Adrenal gland (tissue), 12 donors: ENCODE data around the gene BROX. TPM values are rescaled to one million over a fixed set of nuclear protein-coding genes. Genes with fewer than 3 reads are reported as not detected.
A peak's percentile ranks its signal among the peaks of the same experiment; 100 is the strongest.

ENCODE experiments used
- DNase-seq, 7 donors: peaks; one replicate each; pipeline ENCODE4 v3.0.0-alpha.2; 2019 to 2020
- H3K27ac ChIP-seq, 5 donors: fragments of 200-600 bp; sonication (generic) in 4 of 5; 1 replicate in 3 of 5; 2 replicates in 2 of 5; pipeline versions ENCODE4 v1.5.1 to v1.8.0; 2016 to 2020; ENCODE audit warnings: mild to moderate bottlenecking in 1 of 5
- H3K27me3 ChIP-seq: fragments of 200-600 bp; 2 replicates; pipeline ENCODE4 v1.8.0; 2021
- H3K36me3 ChIP-seq, 2 donors: fragments of 200-600 bp; replicated peaks in 1 of 2; 1 replicate in 1 of 2; 2 replicates in 1 of 2; pipeline versions ENCODE4 v1.5.1 to v1.8.0; 2018 to 2022
- H3K4me1 ChIP-seq, 2 donors: fragments of 200-600 bp; replicated peaks in 1 of 2; 1 replicate in 1 of 2; 2 replicates in 1 of 2; pipeline versions ENCODE4 v1.5.1 to v1.8.0; 2018 to 2021
- H3K4me3 ChIP-seq, 4 donors: fragments of 200-600 bp; sonication (generic) in 3 of 4; one replicate each; pipeline ENCODE4 v1.5.1; 2016 to 2018
- H3K9me3 ChIP-seq, 3 donors: fragments of 200-600 bp; sonication (generic) in 1 of 3; replicated peaks in 1 of 3; 1 replicate in 2 of 3; 2 replicates in 1 of 3; pipeline versions ENCODE4 v1.5.1 to v1.8.0; 2016 to 2021
- POLR2A ChIP-seq, 2 donors: fragments of 450-650 bp; IDR thresholded peaks; one replicate each; pipeline ENCODE4 v1.6.1; 2017; ENCODE audit warnings: antibody characterized with exemption in 2 of 2, mild to moderate bottlenecking in 2 of 2, moderate library complexity in 1 of 2
- WGBS, 4 donors: extraction: QIAGEN DNeasy Blood & Tissue Kit in 2 of 4; methylation state at CpG; one replicate each; pipeline versions ENCODE4 v1.1.5 to v1.1.7; 2013 to 2017; 5-methylcytosine and 5-hydroxymethylcytosine counted together
- intact Hi-C, 2 donors: fragments of 100-400 bp; cut with DNase I; formaldehyde crosslinking; loops; one replicate each; pipeline versions ENCODE4 v1.14.1 to v1.15.0; 2022 to 2023
- polyA plus RNA-seq, 3 donors: library from polyadenylated mRNA; stranded (reverse); fragments of 200-250 nt in 2 of 3; fragments of 350-450 nt in 1 of 3; fragmentation: Illumina TruSeq in 1 of 3; extraction: RNeasy Lipid Tissue Mini Kit (QIAGEN cat#74804) in 1 of 3; gene quantifications; one replicate each; pipeline ENCODE4 v1.2.3, GENCODE V29; 2013 to 2014
- total RNA-seq, 9 donors: library from RNA; depleted of rRNA in 4 of 9; stranded (reverse); fragments of >200 nt in 4 of 9; fragments of 120-200 nt in 1 of 9; fragmentation: NEBNext Ultra II Directional in 1 of 9; extraction: Animal tissue kit (Norgen Biotek cat#: 25700) in 1 of 9; gene quantifications; one replicate each; pipeline versions ENCODE4 v1.1.0 to v1.2.4, GENCODE V29; 2013 to 2023
- TF ChIP-seq, protein P1 (sequence below), 6 experiments: fragments of 450-650 bp in 4 of 6; fragments of 200-600 bp in 2 of 6; sonication (generic) in 1 of 6; IDR thresholded peaks; 1 replicate in 5 of 6; 2 replicates in 1 of 6; pipeline versions ENCODE4 v1.5.1 to v1.8.0; 2016 to 2021; ENCODE audit warnings: antibody characterized with exemption in 6 of 6, mild to moderate bottlenecking in 2 of 6, moderate library complexity in 1 of 6
- donor health status: healthy with polysubstance abuse.
- donor health status: Bipolar disorder and iron deficiency.
- donor health status: DM: yes; HTN: yes; CAD: no.
- donor health status: DM: no; HTN: no; CAD: no.
- donor health status: DM: no; HTN: no; CAD: no.
- donor health status: DM: yes; HTN: yes; CAD: no.

Gene BROX
- total and polyA plus RNA-seq, 12 donors: 14.1 to 81.3 (median 41.3) TPM

DNA sequence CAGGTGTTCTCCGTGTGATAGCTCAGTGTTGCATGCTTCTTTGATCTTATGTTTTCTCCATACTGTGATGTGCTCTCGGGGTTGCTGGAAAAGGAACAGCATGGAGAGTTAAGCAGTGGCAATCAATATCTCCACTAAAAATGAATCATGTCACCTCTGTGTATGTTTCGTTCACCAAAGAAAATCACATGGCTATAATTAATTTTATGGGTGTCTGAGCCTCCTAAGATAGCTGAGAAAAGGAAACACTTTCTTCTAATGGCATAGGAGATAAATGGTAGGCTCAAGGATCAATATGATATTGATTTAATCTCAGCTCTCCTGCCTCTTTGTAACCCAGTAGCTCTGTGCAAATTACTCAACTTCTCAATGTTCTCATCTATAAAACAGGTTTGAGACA is 38.9 kb downstream of the BROX start:
- Histone ChIP-seq H3K4me1 (peaks cover 0 to 6% of the 10 kb centered on the region in 2 donors), H3K36me3 (no peaks in the 10 kb centered on the region), H3K27ac (no peak overlapping the region), H3K9me3 (no peaks in the 10 kb centered on the region), H3K27me3 (no peaks in the 10 kb centered on the region), H3K4me3 (no peak overlapping the region)
- WGBS, 4 donors: 78 to 87% (median 80%) methylated on average over 3 of the region's 3 CpGs
- intact Hi-C loops: no loop called here
- no peak for DNase-seq
- no peak for TF ChIP-seq POLR2A (IDR thresholded peaks at IDR 0.05)
- TF ChIP-seq, protein P1, sequence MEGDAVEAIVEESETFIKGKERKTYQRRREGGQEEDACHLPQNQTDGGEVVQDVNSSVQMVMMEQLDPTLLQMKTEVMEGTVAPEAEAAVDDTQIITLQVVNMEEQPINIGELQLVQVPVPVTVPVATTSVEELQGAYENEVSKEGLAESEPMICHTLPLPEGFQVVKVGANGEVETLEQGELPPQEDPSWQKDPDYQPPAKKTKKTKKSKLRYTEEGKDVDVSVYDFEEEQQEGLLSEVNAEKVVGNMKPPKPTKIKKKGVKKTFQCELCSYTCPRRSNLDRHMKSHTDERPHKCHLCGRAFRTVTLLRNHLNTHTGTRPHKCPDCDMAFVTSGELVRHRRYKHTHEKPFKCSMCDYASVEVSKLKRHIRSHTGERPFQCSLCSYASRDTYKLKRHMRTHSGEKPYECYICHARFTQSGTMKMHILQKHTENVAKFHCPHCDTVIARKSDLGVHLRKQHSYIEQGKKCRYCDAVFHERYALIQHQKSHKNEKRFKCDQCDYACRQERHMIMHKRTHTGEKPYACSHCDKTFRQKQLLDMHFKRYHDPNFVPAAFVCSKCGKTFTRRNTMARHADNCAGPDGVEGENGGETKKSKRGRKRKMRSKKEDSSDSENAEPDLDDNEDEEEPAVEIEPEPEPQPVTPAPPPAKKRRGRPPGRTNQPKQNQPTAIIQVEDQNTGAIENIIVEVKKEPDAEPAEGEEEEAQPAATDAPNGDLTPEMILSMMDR (IDR thresholded peaks at IDR 0.05): no peak

DNA sequence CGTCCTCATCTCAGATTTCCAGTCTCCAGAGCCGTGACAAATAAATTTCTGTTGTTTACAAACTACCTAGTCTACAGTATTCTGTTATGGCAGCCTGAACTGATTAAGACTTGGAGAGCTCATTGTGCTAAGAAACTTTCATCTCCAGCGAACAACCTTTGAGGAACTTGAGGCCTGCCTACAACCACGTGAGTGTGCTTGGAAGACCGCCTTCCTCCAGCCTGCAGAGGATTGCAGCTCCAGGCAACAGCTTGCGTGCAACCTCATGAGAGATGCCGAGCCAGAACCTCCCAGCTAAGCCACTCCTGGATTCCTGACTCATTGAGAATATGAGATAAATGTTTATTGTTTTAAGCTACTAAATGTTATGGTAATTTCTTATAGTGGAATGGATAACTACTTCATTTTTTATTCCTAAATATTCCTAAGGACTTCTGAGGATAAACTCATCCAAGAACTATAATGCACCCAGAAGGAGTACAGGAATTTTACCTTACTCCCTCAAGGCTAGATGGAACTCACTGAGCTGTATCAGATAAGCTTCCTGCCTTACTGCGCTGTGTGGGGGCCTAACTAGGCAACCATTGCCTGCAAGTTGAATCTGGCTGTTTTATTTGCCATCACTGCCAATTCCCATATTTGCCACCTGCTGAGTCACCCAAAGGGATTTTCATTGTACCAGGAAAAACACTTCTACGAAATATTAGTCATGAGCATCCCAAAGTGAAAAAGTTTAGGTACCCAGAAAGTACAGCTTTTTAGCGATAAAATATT is 42.2 kb downstream of the BROX start:
- no peak for TF ChIP-seq POLR2A (IDR thresholded peaks at IDR 0.05)
- TF ChIP-seq, protein P1 (IDR thresholded peaks at IDR 0.05): no peak
- Histone ChIP-seq H3K36me3 (no peaks in the 10 kb centered on the region), H3K27me3 (no peaks in the 10 kb centered on the region), H3K4me1 (peaks cover 0 to 6% of the 10 kb centered on the region in 2 donors), H3K4me3 (no peak overlapping the region), H3K9me3 (no peaks in the 10 kb centered on the region), H3K27ac (peak overlapping the region in 1 of 5 donors; percentile 24)
- DNase-seq: peak in 6 of 7 donors; percentile 30 to 65 (median 53)
- intact Hi-C loops: no loop called here
- WGBS, 4 donors: 70 to 81% (median 72%) methylated on average over 10 of the region's 10 CpGs

DNA sequence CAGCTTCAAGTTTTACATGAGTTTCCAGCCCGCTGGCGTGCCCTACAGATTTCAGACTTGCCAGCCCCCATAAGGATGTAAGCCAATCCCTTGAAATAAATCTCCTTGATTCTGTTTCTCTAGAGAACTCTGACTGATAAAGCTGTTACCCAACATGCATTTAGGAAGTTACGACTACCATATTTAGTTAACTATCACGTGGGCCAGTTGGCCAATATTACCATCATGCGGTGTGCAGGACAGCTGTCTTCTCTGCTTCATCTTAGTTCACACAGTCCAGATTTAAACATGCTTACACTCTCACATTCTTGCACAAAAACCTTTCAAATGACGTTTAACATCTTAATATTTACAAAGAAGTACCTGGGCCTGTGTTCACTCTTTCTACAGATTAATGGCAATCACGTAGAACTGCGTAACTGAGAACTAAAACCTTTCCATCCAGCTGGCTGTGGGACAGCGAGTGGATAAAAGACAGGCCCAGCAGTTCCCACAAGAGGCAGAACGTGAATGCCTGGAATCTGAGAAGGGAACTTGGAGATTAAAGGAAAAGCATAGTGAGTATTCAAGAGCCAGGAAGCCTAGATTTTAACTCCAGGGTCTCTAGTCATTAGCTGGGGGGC is 45.4 kb downstream of the BROX start:
- H3K27me3 ChIP-seq: no peaks in the 10 kb centered on the region
- TF ChIP-seq, protein P1 (IDR thresholded peaks at IDR 0.05): no peak
- TF ChIP-seq POLR2A (IDR thresholded peaks at IDR 0.05): no peak
- no peaks in the 10 kb centered on the region for H3K36me3 ChIP-seq
- peaks cover 0 to 6% of the 10 kb centered on the region in 2 donors for H3K4me1 ChIP-seq
- peak overlapping the region in 1 of 5 donors; percentile 26 for H3K27ac ChIP-seq
- no peaks in the 10 kb centered on the region for H3K9me3 ChIP-seq
- no peak overlapping the region for H3K4me3 ChIP-seq
- WGBS, 4 donors: 75 to 83% (median 82%) methylated on average over 10 of the region's 10 CpGs
- intact Hi-C loops: no loop called here
- peak in 2 of 7 donors; percentile 29 to 58 for DNase-seq

DNA sequence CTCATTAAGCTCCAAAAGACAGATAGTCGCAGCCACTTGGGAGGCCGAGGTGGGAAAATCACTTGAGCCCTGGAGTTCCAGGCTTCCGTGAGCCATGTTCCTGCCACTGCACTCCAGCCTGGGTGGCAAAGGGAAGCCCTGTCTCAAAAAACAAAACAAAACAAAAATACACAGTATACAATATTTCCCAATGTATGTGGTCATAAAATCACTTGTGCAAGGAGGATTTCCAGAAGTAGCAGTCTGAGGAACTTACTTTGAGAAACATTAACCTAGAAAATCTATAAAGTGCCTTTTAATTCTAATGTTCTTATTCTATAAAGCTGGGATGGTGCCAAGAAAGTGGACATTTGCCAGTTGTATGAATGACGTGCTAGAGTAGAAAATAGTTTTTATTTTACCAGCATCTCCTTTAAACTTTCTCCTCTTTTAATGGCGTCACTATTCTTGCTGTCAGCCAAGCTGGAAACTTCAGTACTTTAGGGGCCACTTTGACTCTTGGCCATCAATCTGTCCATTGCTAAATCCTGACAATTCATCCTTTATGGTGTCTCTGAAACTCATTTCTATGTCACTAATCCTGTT is 47.2 kb downstream of the BROX start:
- no peak for TF ChIP-seq POLR2A (IDR thresholded peaks at IDR 0.05)
- TF ChIP-seq, protein P1 (IDR thresholded peaks at IDR 0.05): no peak
- Histone ChIP-seq H3K4me1 (peaks cover 0 to 6% of the 10 kb centered on the region in 2 donors), H3K9me3 (no peaks in the 10 kb centered on the region), H3K27me3 (no peaks in the 10 kb centered on the region), H3K27ac (peak overlapping the region in 1 of 5 donors; percentile 44), H3K36me3 (no peaks in the 10 kb centered on the region), H3K4me3 (no peak overlapping the region)
- 70 to 81% (median 73%) methylated on average over 5 of the region's 5 CpGs for WGBS, 4 donors
- DNase-seq: no peak
- intact Hi-C loops: no loop called here
